Mesendoderm (in vitro differentiated cells): ENCODE measurements around the gene CASP14.
A peak's percentile ranks its signal among the peaks of the same experiment; 100 is the strongest.
"Not testable (repeated sequence)": the region's sequence is repeated elsewhere in the genome, so short reads cannot be mapped to it uniquely, and the experiment has no call there.

ENCODE experiments used
- DNase-seq: peaks from one replicate; pipeline ENCODE4 v3.0.0; 2013
- H2AK5ac ChIP-seq: 2 replicates; pipeline ENCODE4 v1.6.1; 2013; ENCODE audit warnings: low read length, inconsistent platforms
- H2BK120ac ChIP-seq: 2 replicates; pipeline ENCODE4 v1.6.1; 2013; ENCODE audit warnings: low read depth, mild to moderate bottlenecking, low read length, moderate library complexity, mixed read lengths
- H2BK15ac ChIP-seq: replicated peaks from 2 replicates; pipeline ENCODE4 v1.6.1; 2013; ENCODE audit warnings: low read depth, mild to moderate bottlenecking, moderate library complexity
- H2BK5ac ChIP-seq: 2 replicates; pipeline ENCODE4 v1.6.1; 2013; ENCODE audit warnings: low read length, inconsistent platforms
- H3K18ac ChIP-seq: 2 replicates; pipeline ENCODE4 v1.6.1; 2013; ENCODE audit warnings: mild to moderate bottlenecking, low read length, mixed read lengths
- H3K23ac ChIP-seq: one replicate; pipeline ENCODE4 v1.6.1; 2013; ENCODE audit warnings: low read length
- H3K27ac ChIP-seq: 2 replicates; pipeline ENCODE4 v1.5.1; 2013; ENCODE audit warnings: low read depth, mild to moderate bottlenecking, inconsistent platforms, low read length, moderate library complexity
- H3K27me3 ChIP-seq: 2 replicates; pipeline ENCODE4 v1.6.1; 2013; ENCODE audit warnings: low read length, control low read depth, mild to moderate bottlenecking, inconsistent platforms; ENCODE audit not compliant: insufficient read depth, poor library complexity
- H3K36me3 ChIP-seq: 2 replicates; pipeline ENCODE4 v1.6.1; 2013; ENCODE audit warnings: low read length, inconsistent platforms; ENCODE audit not compliant: control insufficient read depth, insufficient read depth
- H3K4ac ChIP-seq: one replicate; pipeline ENCODE4 v1.6.1; 2013; ENCODE audit warnings: low read depth, mild to moderate bottlenecking, low read length, moderate library complexity
- H3K4me1 ChIP-seq: 2 replicates; pipeline ENCODE4 v1.6.1; 2013; ENCODE audit warnings: low read depth, low read length, inconsistent platforms; ENCODE audit not compliant: control insufficient read depth
- H3K4me2 ChIP-seq: 2 replicates; pipeline ENCODE4 v1.6.1; 2013; ENCODE audit warnings: low read length
- H3K4me3 ChIP-seq: 2 replicates; pipeline ENCODE4 v1.5.1; 2013; ENCODE audit warnings: mild to moderate bottlenecking, low read length
- H3K56ac ChIP-seq: one replicate; pipeline ENCODE4 v1.6.1; 2013; ENCODE audit warnings: low read length
- H3K79me1 ChIP-seq: 2 replicates; pipeline ENCODE4 v1.6.1; 2013; ENCODE audit warnings: low read length, inconsistent platforms
- H3K79me2 ChIP-seq: 2 replicates; pipeline ENCODE4 v1.6.1; 2013; ENCODE audit warnings: mild to moderate bottlenecking, low read length; ENCODE audit not compliant: control insufficient read depth, insufficient read depth
- H3K9ac ChIP-seq: 2 replicates; pipeline ENCODE4 v1.6.1; 2013; ENCODE audit warnings: low read length, inconsistent platforms
- H4K5ac ChIP-seq: one replicate; pipeline ENCODE4 v1.6.1; 2013; ENCODE audit warnings: low read length
- H4K8ac ChIP-seq: one replicate; pipeline ENCODE4 v1.6.1; 2013; ENCODE audit warnings: low read depth, mild to moderate bottlenecking, control low read depth, low read length, moderate library complexity
- WGBS: extraction: QIAGEN DNeasy Blood & Tissue Kit; methylation state at CpG from one replicate; pipeline ENCODE4 v1.1.7; 2013; ENCODE audit warnings: low lambda C conversion rate, missing lambda C conversion rate; ENCODE audit not compliant: insufficient coverage; ENCODE audit errors: extremely low coverage; 5-methylcytosine and 5-hydroxymethylcytosine counted together

The CASP14 gene

DNA sequence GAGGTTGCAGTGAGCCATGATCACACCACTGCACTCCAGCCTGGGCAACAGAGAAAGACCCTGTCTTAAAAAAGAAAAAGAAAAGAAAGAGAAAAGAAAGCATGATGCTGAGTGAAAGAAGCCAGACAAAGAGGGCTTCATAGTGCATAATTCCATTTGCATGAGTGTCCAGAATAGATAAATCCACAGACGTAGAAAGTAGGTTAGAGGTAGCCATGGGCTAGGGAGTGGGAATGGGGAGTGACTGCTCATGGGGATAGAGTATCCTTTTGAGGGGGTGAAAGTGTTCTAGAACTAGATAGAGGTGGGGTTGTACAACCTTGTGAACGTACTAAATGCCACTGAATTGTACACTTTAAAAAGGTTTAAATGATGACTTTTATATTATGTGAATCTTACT is 25.1 kb downstream of the CASP14 start:
- H3K4me2 ChIP-seq, result no peak overlapping the region
- H2BK15ac ChIP-seq, result no peak overlapping the region
- no peak overlapping the region for H4K5ac ChIP-seq
- H3K56ac ChIP-seq, result no peak overlapping the region
- no peak overlapping the region for H2BK5ac ChIP-seq
- WGBS, result no CpG with 5 or more reads among the region's 2 CpGs
- no peaks in the 10 kb centered on the region for H3K27me3 ChIP-seq
- no peak overlapping the region for H2BK120ac ChIP-seq
- no peak overlapping the region for H3K4ac ChIP-seq
- no peak overlapping the region for H3K4me3 ChIP-seq
- no peaks in the 10 kb centered on the region for H3K4me1 ChIP-seq
- no peaks in the 10 kb centered on the region for H3K79me2 ChIP-seq
- no peak overlapping the region for H3K23ac ChIP-seq
- no peak overlapping the region for H2AK5ac ChIP-seq
- H3K9ac ChIP-seq, result no peak overlapping the region
- no peak overlapping the region for H4K8ac ChIP-seq
- H3K18ac ChIP-seq, result no peak overlapping the region
- DNase-seq, result no peak
- no peak overlapping the region for H3K27ac ChIP-seq
- no peaks in the 10 kb centered on the region for H3K79me1 ChIP-seq
- H3K36me3 ChIP-seq, result no peaks in the 10 kb centered on the region

DNA sequence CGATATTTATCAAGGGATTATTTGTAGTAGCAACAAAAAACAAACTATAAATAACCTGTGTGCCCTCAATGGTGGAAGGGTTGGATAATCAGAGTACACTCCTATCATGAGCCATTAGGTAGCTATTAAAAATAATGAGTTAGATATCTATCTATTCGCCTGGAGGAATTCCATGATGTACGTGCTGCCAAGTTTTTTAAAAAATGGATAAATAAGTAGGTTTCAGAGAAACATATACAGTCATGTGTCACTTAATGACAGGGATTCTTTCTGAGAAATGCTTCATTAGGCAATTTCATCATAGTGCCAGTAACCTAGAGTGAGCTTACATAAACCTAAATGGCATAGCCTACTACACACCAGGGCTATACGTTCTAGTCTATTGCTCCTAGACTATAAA is 26.5 kb downstream of the CASP14 start:
- Histone ChIP-seq H3K27ac (no peak overlapping the region), H3K4me1 (no peaks in the 10 kb centered on the region), H2AK5ac (no peak overlapping the region), H3K23ac (no peak overlapping the region), H2BK120ac (no peak overlapping the region), H4K5ac (no peak overlapping the region), H3K79me2 (no peaks in the 10 kb centered on the region), H3K36me3 (no peaks in the 10 kb centered on the region), H3K79me1 (no peaks in the 10 kb centered on the region), H3K27me3 (no peaks in the 10 kb centered on the region), H3K4me2 (no peak overlapping the region), H3K4me3 (no peak overlapping the region), H4K8ac (no peak overlapping the region), H2BK15ac (no peak overlapping the region), H3K56ac (no peak overlapping the region), H2BK5ac (no peak overlapping the region), H3K4ac (no peak overlapping the region), H3K9ac (no peak overlapping the region), H3K18ac (no peak overlapping the region)
- DNase-seq, result no peak
- no CpG with 5 or more reads among the region's 4 CpGs for WGBS

DNA sequence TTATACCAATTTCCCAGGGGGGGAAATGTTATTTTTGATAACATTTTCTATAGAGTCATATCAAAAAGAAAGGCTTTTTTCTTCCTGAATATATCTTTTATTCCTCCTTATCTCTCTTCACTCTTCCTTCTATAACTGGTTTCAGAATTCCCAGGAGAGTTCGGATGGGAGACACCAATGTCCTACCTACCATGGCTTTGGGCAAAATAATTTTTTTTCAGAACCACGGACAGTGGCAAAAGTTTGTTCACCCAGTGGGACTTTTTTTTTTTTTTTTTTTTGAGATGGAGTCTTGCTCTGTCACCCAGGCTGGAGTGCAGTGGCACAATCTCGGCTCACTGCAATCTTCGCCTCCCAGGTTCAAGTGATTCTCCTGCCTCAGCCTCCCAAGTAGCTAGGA is 30.7 kb downstream of the CASP14 start:
- not testable (repeated sequence) for H3K4me2 ChIP-seq, H3K9ac ChIP-seq, H3K56ac ChIP-seq, H3K36me3 ChIP-seq, H2BK120ac ChIP-seq, H4K5ac ChIP-seq, H3K27me3 ChIP-seq, H2AK5ac ChIP-seq, H2BK5ac ChIP-seq, H3K4ac ChIP-seq, H3K18ac ChIP-seq, H3K23ac ChIP-seq, H3K79me2 ChIP-seq, H3K4me1 ChIP-seq, H3K4me3 ChIP-seq, H3K79me1 ChIP-seq, H2BK15ac ChIP-seq, H3K27ac ChIP-seq, H4K8ac ChIP-seq, DNase-seq
- whole genome bisulfite sequencing, result no CpG with 5 or more reads among the region's 4 CpGs

DNA sequence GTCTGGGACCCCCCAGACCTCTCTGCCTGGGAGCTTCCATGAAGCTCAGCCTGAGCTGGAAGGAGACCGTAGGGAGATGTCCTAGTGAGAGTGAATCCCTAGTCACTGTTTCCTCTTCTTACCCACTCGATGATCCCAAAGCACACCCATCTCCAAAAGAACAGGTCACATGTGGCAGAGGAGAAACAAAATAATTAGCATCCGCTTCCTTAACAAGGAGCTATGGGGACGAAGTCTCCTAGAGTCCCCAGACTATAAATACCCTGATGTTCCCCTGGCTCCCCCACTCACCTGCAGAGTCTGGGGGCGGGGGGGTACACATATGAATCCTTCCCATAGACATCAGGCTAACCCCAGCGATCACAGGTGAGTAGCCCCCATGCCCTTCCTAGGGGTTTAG is 32.6 kb downstream of the CASP14 start, which contains the start of gene OR1I1:
Gene OR1I1 (plus strand): TSS at position 301 of the 400 bp plus-strand sequence. CDS start 4,855 bp downstream, outside the sequence.
- Histone ChIP-seq H4K5ac (no peak within 1 kb of the TSS), H2BK120ac (no peak within 1 kb of the TSS), H3K79me1 (no peaks in the 10 kb centered on the region), H3K18ac (no peak within 1 kb of the TSS), H3K79me2 (no peaks in the 10 kb centered on the region), H3K56ac (no peak within 1 kb of the TSS), H3K23ac (no peak within 1 kb of the TSS), H3K36me3 (no peaks in the 10 kb centered on the region), H3K4me1 (no peaks in the 10 kb centered on the region), H3K4me2 (no peak within 1 kb of the TSS), H4K8ac (no peak within 1 kb of the TSS), H2BK15ac (no peak within 1 kb of the TSS), H2AK5ac (no peak within 1 kb of the TSS), H3K4ac (no peak within 1 kb of the TSS), H3K4me3 (no peak within 1 kb of the TSS), H3K9ac (no peak within 1 kb of the TSS), H3K27ac (no peak within 1 kb of the TSS), H2BK5ac (no peak within 1 kb of the TSS), H3K27me3 (no peaks in the 10 kb centered on the region)
- DNase-seq, result no peak
- no CpG with 5 or more reads among the region's 6 CpGs for WGBS

DNA sequence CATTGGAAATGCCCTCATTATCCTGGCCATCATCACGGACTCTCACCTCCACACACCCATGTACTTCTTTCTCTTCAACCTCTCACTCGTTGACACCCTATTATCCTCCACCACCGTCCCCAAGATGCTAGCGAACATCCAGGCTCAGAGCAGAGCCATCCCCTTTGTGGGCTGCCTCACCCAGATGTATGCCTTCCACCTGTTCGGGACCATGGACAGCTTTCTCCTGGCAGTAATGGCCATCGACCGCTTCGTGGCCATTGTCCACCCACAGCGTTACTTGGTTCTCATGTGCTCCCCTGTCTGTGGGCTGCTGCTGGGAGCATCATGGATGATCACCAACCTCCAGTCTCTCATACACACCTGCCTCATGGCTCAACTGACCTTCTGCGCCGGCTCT is 37.9 kb downstream of the CASP14 start:
- H3K4me3 ChIP-seq, result no peak overlapping the region
- H4K5ac ChIP-seq, result no peak overlapping the region
- H3K4me2 ChIP-seq, result no peak overlapping the region
- no peak overlapping the region for H3K18ac ChIP-seq
- H3K36me3 ChIP-seq, result no peaks in the 10 kb centered on the region
- no peaks in the 10 kb centered on the region for H3K79me2 ChIP-seq
- H2AK5ac ChIP-seq, result no peak overlapping the region
- H3K4ac ChIP-seq, result no peak overlapping the region
- no peak overlapping the region for H3K23ac ChIP-seq
- no peak for DNase-seq
- no peak overlapping the region for H3K56ac ChIP-seq
- no CpG with 5 or more reads among the region's 11 CpGs for WGBS
- H3K27me3 ChIP-seq, result no peaks in the 10 kb centered on the region
- no peak overlapping the region for H4K8ac ChIP-seq
- no peaks in the 10 kb centered on the region for H3K4me1 ChIP-seq
- H3K79me1 ChIP-seq, result no peaks in the 10 kb centered on the region
- no peak overlapping the region for H3K9ac ChIP-seq
- no peak overlapping the region for H2BK15ac ChIP-seq
- no peak overlapping the region for H3K27ac ChIP-seq
- no peak overlapping the region for H2BK5ac ChIP-seq
- no peak overlapping the region for H2BK120ac ChIP-seq

DNA sequence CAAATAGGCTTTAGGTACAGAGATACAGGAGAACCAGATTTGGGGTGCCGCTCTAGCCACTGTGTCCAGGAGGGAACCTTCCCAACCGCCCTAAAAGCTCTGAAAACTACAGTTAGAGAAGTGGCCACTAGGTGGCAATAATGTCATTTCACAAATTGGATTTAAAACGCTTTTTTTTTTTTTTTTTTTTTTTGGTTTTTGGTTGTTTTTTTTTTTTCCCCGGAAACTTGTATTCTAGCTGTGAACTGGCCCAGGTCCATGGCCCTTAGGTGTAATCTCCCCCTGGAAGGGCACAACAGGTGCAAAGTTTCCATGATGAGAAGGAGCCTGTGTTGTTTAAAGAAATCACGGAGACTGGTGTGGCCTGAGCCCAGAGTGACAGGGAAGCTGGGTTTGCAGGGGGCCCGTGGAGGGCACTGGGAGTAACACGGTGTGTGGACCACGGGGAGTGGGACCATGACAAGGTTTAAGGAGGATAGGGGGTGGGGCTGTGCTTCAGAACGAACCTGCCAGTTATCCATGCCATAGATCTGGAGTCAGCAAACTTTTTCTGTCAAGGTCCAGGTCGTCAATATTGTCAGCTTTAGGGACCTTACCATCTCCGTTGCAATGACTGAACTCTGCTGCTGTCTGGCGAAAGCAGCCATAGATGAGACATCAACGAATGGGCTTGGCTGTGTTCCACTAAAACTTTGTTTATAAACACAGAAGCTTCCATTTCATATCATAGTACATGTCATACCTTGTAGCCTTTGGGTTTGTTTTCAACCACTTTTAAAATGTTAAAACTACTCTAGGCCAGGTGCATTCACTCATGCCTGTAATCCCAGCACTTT is 42.9 kb downstream of the CASP14 start:
- Histone ChIP-seq H3K23ac (no peak overlapping the region), H4K5ac (no peak overlapping the region), H3K4me2 (no peak overlapping the region), H3K4me3 (no peak overlapping the region), H3K36me3 (no peaks in the 10 kb centered on the region), H3K9ac (no peak overlapping the region), H2BK15ac (no peak overlapping the region), H2AK5ac (no peak overlapping the region), H3K56ac (no peak overlapping the region), H2BK5ac (no peak overlapping the region), H2BK120ac (no peak overlapping the region), H4K8ac (no peak overlapping the region), H3K4me1 (no peaks in the 10 kb centered on the region), H3K79me1 (no peaks in the 10 kb centered on the region), H3K27ac (no peak overlapping the region), H3K4ac (no peak overlapping the region), H3K18ac (no peak overlapping the region), H3K79me2 (no peaks in the 10 kb centered on the region), H3K27me3 (no peaks in the 10 kb centered on the region)
- WGBS, result no CpG with 5 or more reads among the region's 13 CpGs
- DNase-seq, result peak; percentile 77
